ENCODE measurements around the gene ANGPTL7.

The ANGPTL7 gene

GRCh38 chr1:11196945-11197344 is 7.8 kb downstream of the ANGPTL7 start:
- in situ Hi-C loops (cut with MboI; ENCODE audit: low pct_unique_long_range_greater_than_20kb, low sequenced_read_pairs) = no loop called here
- DNase-seq = no peak

DNA sequence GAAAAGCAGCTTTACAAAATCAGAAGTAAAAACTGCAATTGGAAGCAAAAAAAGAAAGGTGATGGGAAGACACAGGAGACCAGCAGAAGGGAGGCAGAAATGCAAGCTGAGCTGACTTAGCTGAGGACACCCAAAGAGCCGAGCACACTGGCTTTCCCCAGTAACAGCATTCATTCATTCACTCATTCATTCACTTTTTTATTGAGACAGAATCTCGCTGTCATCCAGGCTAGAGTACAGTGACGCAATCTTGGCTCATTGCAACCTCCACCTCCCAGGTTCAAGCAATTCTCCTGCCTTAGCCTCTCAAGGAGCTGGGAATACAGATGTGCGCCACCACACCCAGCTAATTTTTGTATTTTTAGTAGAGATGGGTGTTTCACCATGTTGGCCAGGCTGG is 8.2 kb downstream of the ANGPTL7 start:
- in situ Hi-C loops (cut with MboI; ENCODE audit: low pct_unique_long_range_greater_than_20kb, low sequenced_read_pairs) = no loop called here
- DNase-seq = no peak

GRCh38 chr1:11198257-11198656 is 9.1 kb downstream of the ANGPTL7 start:
- in situ Hi-C loops (cut with MboI; ENCODE audit: low pct_unique_long_range_greater_than_20kb, low sequenced_read_pairs) = no loop called here

GRCh38 chr1:11198851-11199594 is 9.9 kb downstream of the ANGPTL7 start:
- DNase-seq = no peak
- in situ Hi-C loops (cut with MboI; ENCODE audit: low pct_unique_long_range_greater_than_20kb, low sequenced_read_pairs) = no loop called here

More at GRCh38 chr1:11198257-11198656, 9.1 kb downstream of the ANGPTL7 start:
- DNase-seq = no peak

- in situ Hi-C loops (cut with MboI; ENCODE audit: low pct_unique_long_range_greater_than_20kb, low sequenced_read_pairs) = no loop called here
- no peak for DNase-seq
Measured at GRCh38 chr1:11204396-11205190, 15.4 kb downstream of the ANGPTL7 start.

DNA sequence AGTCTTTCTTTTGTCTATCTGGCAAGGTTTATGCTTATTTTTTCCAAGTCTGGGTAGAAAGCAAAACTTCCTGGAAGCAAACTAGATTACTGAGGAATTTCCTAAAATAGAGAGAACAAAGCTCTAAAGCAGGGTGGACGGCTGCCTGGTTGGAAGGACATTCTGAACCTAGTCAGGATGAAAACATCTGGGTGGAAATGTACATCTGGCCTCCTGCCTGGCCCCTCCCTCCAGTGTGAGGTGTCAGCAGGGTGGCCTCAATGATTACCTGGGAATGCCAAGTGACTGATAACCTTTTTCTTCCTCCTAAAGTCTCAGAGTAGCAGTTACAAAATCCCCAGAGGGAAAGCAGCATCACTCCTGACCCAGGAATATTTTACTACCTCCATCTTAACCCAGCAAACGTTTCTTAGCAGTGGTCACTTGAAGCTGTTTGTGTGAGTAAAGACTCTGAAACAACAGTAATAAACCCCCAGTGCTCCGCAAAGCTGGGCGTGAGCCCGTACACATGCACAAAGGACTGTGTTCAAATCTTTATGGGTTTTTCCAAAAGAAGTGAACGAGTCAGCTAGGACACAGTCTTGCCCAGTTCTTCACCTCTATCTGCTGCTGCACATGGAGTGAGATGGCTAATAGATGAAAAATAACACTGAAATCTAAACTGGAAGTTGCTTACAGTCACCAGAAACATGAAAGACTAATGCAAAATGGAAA is 18.9 kb downstream of the ANGPTL7 start:
- in situ Hi-C loops (cut with MboI; ENCODE audit: low pct_unique_long_range_greater_than_20kb, low sequenced_read_pairs) = no loop called here

GRCh38 chr1:11211461-11211860 is 22.3 kb downstream of the ANGPTL7 start:
- DNase-seq = no peak
- in situ Hi-C loops (cut with MboI; ENCODE audit: low pct_unique_long_range_greater_than_20kb, low sequenced_read_pairs) = no loop called here

More for the DNA sequence above, 18.9 kb downstream of the ANGPTL7 start:
- no peak for DNase-seq

DNA sequence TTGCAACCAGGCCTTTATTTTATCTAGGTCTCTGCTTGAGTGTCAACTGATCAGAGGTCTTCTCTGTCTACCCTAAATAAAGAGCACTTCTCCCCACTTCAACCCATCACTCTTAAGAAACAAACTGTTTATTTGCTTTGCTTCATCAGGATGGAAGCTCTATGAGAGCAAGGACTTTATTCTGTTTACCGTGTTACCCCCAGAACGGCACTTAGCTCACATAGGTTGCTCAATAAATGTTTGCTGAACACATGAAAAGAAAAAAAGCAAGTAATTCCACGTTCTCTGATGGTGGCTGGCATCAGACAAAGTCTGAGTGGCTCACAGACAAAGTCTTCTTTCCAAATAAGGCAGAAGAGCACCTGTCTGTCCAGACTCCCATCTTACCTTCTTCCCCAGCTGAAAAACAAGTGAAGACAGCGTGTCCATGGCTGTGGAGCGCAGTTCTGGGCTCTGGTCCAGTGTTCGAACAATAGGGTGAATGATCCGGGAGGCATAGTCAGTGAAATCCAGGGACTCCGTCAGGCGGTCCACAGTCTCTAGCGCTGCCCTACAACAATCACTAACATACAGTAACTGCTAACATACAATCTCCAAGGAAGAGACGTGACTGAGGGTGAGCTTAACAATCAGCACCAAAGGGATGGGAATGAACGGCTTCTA is 22.9 kb downstream of the ANGPTL7 start:
- no peak for DNase-seq
- in situ Hi-C loops (cut with MboI; ENCODE audit: low pct_unique_long_range_greater_than_20kb, low sequenced_read_pairs) = no loop called here

- in situ Hi-C loops (cut with MboI; ENCODE audit: low pct_unique_long_range_greater_than_20kb, low sequenced_read_pairs) = no loop called here
- no peak for DNase-seq
Measured at GRCh38 chr1:11214698-11215380, 25.7 kb downstream of the ANGPTL7 start.

DNA sequence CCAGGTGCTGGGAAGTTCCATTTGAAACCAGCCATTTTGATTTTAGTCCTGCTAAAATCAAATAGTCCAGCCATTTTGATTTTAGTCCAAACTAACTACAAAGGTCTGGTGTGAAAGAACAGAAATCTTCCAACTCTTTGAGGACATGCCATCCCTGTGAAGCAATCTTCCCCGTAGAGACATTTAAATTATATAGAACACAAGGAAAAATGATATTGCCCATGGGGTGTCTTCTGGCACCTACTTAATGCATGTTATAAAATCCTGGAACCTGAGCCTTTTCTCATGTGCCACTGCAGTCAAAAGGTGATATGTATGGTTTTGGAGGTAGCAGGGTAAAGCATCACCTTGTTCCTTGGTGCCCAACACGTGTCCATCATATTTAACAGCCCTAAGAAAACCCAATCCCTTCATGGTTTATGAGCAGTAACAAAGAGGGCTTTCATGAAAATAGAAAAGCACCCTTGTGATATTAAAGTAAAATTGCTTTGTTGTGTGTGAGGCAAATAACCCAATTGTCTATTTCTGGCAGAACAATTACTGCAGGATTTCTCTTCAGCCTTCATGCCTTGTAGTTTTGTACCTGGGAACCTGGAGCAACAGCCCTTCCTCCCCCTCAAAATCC is 26.3 kb downstream of the ANGPTL7 start:
- no peak for DNase-seq
- in situ Hi-C loops (cut with MboI; ENCODE audit: low pct_unique_long_range_greater_than_20kb, low sequenced_read_pairs) = no loop called here

- no peak for DNase-seq
- in situ Hi-C loops (cut with MboI; ENCODE audit: low pct_unique_long_range_greater_than_20kb, low sequenced_read_pairs) = no loop called here
Measured at GRCh38 chr1:11216074-11216473, 26.9 kb downstream of the ANGPTL7 start.

DNA sequence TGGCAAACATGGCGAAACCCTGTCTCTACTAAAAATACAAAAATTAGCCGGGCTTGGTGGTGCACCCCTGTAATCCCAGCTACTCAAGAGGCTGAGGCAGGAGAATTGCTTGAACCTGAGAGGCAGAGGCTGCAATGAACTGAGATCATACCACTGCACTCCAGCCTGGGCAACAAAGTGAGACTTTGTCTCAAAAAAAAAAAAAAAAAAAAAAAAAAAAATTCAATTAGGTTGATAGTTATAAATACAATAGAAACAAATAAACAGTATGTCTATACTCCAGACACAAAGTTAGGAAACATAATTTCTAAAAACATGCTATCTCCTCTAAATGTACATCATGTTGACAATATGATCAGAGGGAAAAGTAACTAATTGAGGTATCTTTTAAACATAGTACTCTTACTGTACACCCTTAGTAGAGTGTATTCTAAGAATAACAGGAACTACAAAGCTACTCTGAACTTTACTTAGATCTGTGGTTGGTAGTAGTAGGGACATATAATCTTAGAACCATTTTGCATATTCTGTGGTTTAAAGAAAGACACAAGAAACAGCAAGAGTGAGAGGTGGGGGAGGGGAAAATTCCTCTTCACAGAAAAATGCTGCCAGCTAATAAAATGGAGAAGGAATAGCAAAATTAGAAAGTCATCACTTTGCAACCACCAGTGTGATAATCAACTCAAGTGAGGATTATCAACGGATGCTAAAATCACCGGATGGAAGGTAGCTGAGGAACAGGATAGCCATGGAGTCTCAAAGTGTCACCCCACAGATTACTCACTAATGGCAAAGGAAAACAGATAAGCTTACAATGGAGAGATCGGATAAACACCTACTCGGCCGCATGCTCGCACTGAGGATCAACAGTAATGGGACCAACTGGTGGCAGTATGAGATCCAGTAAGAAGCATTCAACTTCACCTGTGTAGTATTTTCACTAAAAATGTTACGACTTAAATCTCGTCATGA is 38.2 kb downstream of the ANGPTL7 start:
- in situ Hi-C loops (cut with MboI; ENCODE audit: low pct_unique_long_range_greater_than_20kb, low sequenced_read_pairs) = no loop called here
- DNase-seq = peak; percentile 30

GRCh38 chr1:11229203-11229602 is 40.0 kb downstream of the ANGPTL7 start:
- no peak for DNase-seq
- in situ Hi-C loops (cut with MboI; ENCODE audit: low pct_unique_long_range_greater_than_20kb, low sequenced_read_pairs) = no loop called here

DNA sequence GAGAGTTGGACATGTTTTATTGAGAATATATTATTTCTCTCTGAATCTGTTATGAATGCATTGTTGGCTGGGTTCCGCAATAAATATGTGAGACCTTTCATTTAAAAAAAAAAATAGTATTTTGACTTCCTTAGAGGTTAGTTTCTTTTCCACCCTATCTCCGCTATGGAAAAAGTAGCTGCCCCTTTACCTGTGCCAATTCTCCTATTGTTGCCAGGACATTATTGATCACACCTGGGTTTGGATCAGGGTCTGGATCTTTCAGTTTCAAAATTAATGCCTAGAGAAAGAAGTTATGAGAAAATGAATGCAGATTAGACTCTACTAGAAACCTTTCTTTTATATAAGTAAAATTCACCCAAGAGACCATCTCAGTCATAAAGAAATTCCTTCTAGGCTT is 44.1 kb downstream of the ANGPTL7 start:
- in situ Hi-C loops (cut with MboI; ENCODE audit: low pct_unique_long_range_greater_than_20kb, low sequenced_read_pairs) = no loop called here
- no peak for DNase-seq

DNA sequence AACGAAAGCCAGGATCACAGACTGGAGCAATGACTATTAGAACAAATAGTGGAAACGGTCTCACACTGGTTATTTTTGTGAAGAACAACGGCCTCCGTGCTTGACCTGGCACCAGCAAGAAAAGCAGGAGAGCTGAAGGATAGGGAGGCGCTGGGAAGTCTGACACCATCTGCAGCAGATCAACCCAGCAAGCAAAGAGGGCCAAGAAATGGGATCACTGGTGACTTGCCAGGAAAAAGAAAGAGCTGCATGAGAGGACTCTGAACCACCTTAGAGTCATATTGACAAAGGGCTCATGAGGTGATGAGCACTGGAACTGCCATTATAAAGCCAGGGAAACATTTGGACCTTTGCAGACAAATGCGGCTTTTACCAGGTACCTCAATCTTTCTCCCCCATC is 48.2 kb downstream of the ANGPTL7 start:
- in situ Hi-C loops (cut with MboI; ENCODE audit: low pct_unique_long_range_greater_than_20kb, low sequenced_read_pairs) = no loop called here
- DNase-seq = no peak

GRCh38 chr1:11238311-11238710 is 49.2 kb downstream of the ANGPTL7 start:
- in situ Hi-C loops (cut with MboI; ENCODE audit: low pct_unique_long_range_greater_than_20kb, low sequenced_read_pairs) = no loop called here
- no peak for DNase-seq

DNA sequence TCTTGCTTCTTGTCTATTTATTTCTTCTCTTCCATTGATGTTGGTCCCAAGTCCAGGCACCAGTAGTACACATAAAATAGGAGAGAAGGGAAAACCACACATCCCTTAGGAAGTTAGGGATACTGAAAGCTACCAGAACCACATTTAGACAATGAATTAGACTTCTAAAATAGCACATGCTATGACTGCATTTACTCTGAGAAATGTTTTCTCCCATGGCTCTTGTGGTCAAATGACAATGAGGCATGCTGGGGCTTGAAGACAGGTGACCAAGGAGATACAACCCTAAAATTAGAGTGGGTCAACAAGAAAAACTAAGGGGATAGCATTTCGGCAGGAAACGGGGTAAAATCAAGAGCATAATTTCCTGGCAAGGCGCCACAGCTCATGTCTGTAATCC is 56.1 kb downstream of the ANGPTL7 start:
- DNase-seq = no peak
- in situ Hi-C loops (cut with MboI; ENCODE audit: low pct_unique_long_range_greater_than_20kb, low sequenced_read_pairs) = no loop called here

Measured in KBM-7 (cell line).